OCI-LY3 (cell line): ENCODE measurements around the gene ARHGAP26.

ENCODE experiments used
- H2AFZ ChIP-seq: fragments of 200-600, 300-600 bp; shearing (Covaris generic); 2 replicates; pipeline ENCODE4 v1.6.0; 2014; ENCODE audit warnings: antibody characterized with exemption, low read depth, low read length
- H3K27ac ChIP-seq: fragments of 200-600, 300-600 bp; sonication (generic); 2 replicates; pipeline ENCODE4 v1.5.1; 2014; ENCODE audit warnings: mild to moderate bottlenecking, low read length, moderate library complexity, mixed read lengths
- H3K27me3 ChIP-seq: fragments of 200-600, 300-600 bp; sonication (generic); 2 replicates; pipeline ENCODE4 v1.6.1; 2014; ENCODE audit warnings: low read depth, low read length, mixed read lengths
- H3K36me3 ChIP-seq: fragments of 200-600, 300-600 bp; sonication (generic); replicated peaks from 2 replicates; pipeline ENCODE3; 2014; ENCODE audit warnings: low read depth, low read length, mixed read lengths
- H3K4me1 ChIP-seq: fragments of 300-600, 200-600 bp; sonication (generic); 2 replicates; pipeline ENCODE4 v1.6.1; 2014; ENCODE audit warnings: low read length, mixed read lengths
- H3K4me2 ChIP-seq: fragments of 200-600, 300-600 bp; sonication (generic); 2 replicates; pipeline ENCODE4 v1.6.1; 2014; ENCODE audit warnings: low read length, mixed read lengths
- H3K4me3 ChIP-seq: fragments of 300-600, 200-600 bp; sonication (generic); 2 replicates; pipeline ENCODE4 v1.5.1; 2014; ENCODE audit warnings: antibody characterized with exemption, mild to moderate bottlenecking, low read length, moderate library complexity
- H3K79me2 ChIP-seq: fragments of 300-600, 200-600 bp; shearing (Covaris generic); 2 replicates; pipeline ENCODE4 v1.6.1; 2014; ENCODE audit warnings: mild to moderate bottlenecking, low read length, mixed read lengths
- H3K9ac ChIP-seq: fragments of 300-600, 200-600 bp; shearing (Covaris generic); 2 replicates; pipeline ENCODE4 v1.6.0; 2014; ENCODE audit warnings: mild to moderate bottlenecking, low read length, moderate library complexity
- H3K9me3 ChIP-seq: fragments of 200-600, 300-600 bp; shearing (Covaris generic); 2 replicates; pipeline ENCODE4 v1.6.1; 2014; ENCODE audit warnings: low read length, mixed read lengths; ENCODE audit not compliant: insufficient read depth
- H4K20me1 ChIP-seq: fragments of 200-600, 300-600 bp; sonication (generic); 2 replicates; pipeline ENCODE4 v1.6.1; 2016; ENCODE audit warnings: low read length, mixed read lengths; ENCODE audit not compliant: insufficient read depth
- EZH2phosphoT487 ChIP-seq: fragments of 200-600 bp; shearing (Covaris generic); IDR thresholded peaks from 2 replicates; pipeline ENCODE4 v1.6.1; 2018; ENCODE audit warnings: antibody characterized with exemption, mixed run types, low read depth
- TF ChIP-seq, protein P1 (sequence below): fragments of 200-600, 300-600 bp; sonication (generic); IDR thresholded peaks from 2 replicates; pipeline ENCODE4 v1.5.1; 2014; ENCODE audit warnings: antibody characterized with exemption, low read length, low read depth

Gene ARHGAP26

DNA sequence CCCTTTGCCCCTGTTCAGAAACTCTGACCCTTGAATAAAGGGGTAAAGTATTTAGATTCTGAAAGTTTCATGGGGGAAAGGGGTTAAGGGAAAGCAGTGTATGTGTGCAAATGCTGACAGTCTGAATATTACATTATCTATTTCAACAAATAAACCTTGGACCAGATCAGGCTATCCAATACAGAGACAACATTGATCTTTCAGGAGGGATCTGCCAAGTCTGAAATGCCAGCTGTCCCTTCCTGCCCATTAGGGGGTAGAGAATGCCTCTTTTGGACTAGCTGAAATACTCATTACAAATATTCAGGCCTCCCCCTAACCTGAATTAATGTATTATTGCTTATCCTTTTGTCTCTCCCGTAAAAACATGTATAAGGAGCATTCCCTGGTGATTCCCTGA is 413.8 kb downstream of the ARHGAP26 start:
- peak overlapping the region; percentile 82 for H3K4me2 ChIP-seq

DNA sequence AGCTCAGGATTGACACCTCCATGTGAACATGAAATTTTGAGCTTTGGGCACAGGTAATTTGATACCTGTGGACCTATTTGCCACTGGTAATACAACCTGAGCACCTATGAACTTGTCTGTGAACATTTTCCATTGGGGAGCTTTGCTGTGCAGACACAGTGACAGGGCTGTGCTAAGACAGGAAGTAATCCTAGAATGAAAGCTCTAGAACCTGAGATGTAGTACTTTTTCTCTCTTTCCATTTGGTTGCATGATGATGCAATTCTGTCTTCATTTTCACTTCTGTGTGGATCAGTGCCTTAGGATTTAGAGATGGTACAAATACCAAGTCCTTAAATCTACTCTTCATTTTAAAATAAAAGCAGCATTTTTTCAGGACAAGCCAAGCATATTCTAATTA is 416.4 kb downstream of the ARHGAP26 start:
- Histone ChIP-seq H3K4me2 (no peak overlapping the region), H3K9ac (no peak overlapping the region), H3K36me3 (no peaks in the 10 kb centered on the region), H3K9me3 (peaks cover 5% of the 10 kb centered on the region; the same call in 1 of the 2 replicates), H3K4me1 (peaks cover 35% of the 10 kb centered on the region), H4K20me1 (no peaks in the 10 kb centered on the region), H3K79me2 (no peaks in the 10 kb centered on the region), H2AFZ (no peak overlapping the region), H3K27ac (no peak overlapping the region), H3K4me3 (no peak overlapping the region), H3K27me3 (no peaks in the 10 kb centered on the region)
- TF ChIP-seq, protein P1, sequence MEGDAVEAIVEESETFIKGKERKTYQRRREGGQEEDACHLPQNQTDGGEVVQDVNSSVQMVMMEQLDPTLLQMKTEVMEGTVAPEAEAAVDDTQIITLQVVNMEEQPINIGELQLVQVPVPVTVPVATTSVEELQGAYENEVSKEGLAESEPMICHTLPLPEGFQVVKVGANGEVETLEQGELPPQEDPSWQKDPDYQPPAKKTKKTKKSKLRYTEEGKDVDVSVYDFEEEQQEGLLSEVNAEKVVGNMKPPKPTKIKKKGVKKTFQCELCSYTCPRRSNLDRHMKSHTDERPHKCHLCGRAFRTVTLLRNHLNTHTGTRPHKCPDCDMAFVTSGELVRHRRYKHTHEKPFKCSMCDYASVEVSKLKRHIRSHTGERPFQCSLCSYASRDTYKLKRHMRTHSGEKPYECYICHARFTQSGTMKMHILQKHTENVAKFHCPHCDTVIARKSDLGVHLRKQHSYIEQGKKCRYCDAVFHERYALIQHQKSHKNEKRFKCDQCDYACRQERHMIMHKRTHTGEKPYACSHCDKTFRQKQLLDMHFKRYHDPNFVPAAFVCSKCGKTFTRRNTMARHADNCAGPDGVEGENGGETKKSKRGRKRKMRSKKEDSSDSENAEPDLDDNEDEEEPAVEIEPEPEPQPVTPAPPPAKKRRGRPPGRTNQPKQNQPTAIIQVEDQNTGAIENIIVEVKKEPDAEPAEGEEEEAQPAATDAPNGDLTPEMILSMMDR, result no peak
- TF ChIP-seq EZH2phosphoT487, result no peak

More for the DNA sequence above, 413.8 kb downstream of the ARHGAP26 start:
- Histone ChIP-seq H3K36me3 (no peaks in the 10 kb centered on the region), H3K27me3 (no peaks in the 10 kb centered on the region), H4K20me1 (no peaks in the 10 kb centered on the region), H3K4me1 (peaks cover 35% of the 10 kb centered on the region), H3K9me3 (no peaks in the 10 kb centered on the region), H3K27ac (no peak overlapping the region), H3K4me3 (no peak overlapping the region), H2AFZ (peak overlapping the region; percentile 89; the same call in 1 of the 2 replicates), H3K9ac (peak overlapping the region; percentile 44; the same call in 1 of the 2 replicates), H3K79me2 (no peaks in the 10 kb centered on the region)
- TF ChIP-seq, protein P1, result no peak
- no peak for TF ChIP-seq EZH2phosphoT487

DNA sequence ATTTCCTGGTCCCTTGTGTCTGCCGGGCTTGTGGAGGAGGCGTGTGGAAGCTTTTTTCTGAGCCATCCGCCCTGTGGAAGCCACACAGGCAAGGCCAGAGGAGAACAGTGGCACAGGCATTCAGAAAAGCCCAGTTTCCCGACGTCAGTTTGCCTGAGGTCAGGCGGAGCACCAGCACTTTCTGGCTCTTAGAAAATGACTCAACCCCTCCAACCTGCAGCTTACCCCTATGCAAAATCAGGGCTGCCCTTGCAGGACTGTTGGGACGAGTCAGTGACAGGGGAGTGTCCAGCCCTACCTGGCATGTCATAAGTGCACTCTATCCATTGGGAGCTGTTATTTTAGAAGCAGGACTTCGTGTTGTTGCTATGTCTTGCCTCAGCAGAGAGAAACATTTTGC is 417.3 kb downstream of the ARHGAP26 start:
- no peaks in the 10 kb centered on the region for H3K79me2 ChIP-seq
- TF ChIP-seq EZH2phosphoT487, result no peak
- TF ChIP-seq, protein P1, result no peak
- H2AFZ ChIP-seq, result no peak overlapping the region
- H3K4me2 ChIP-seq, result no peak overlapping the region
- H3K9ac ChIP-seq, result no peak overlapping the region
- H4K20me1 ChIP-seq, result no peaks in the 10 kb centered on the region
- H3K4me3 ChIP-seq, result no peak overlapping the region
- H3K36me3 ChIP-seq, result no peaks in the 10 kb centered on the region
- H3K27ac ChIP-seq, result no peak overlapping the region
- no peaks in the 10 kb centered on the region for H3K27me3 ChIP-seq
- peaks cover 29% of the 10 kb centered on the region for H3K4me1 ChIP-seq
- peaks cover 5% of the 10 kb centered on the region; the same call in 1 of the 2 replicates for H3K9me3 ChIP-seq

DNA sequence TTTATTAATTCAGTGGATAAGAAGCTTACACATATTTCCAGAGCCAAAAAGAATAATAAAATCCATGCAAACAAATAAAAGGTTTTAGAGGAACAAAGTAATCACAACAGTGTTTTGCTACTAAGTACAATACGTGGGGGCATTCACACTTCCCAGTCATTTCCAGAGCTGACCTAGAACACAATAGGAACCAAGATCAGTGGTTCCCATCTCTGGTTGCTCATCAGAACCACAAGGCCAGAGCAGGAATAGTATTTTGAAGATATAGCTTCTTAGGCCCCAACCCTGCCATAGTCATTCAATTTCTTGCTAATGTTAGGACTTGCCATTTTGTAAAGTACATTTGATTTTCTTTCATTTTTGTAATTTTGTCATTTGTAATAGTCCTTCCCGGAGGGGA is 417.9 kb downstream of the ARHGAP26 start:
- no peak for TF ChIP-seq EZH2phosphoT487
- TF ChIP-seq, protein P1, result no peak
- Histone ChIP-seq H3K36me3 (no peaks in the 10 kb centered on the region), H3K4me3 (no peak overlapping the region)

More for the DNA sequence above, 417.9 kb downstream of the ARHGAP26 start:
- no peaks in the 10 kb centered on the region for H3K27me3 ChIP-seq
- H3K79me2 ChIP-seq, result no peaks in the 10 kb centered on the region
- H3K4me1 ChIP-seq, result peaks cover 23% of the 10 kb centered on the region
- no peak overlapping the region for H3K4me2 ChIP-seq
- no peak overlapping the region for H3K27ac ChIP-seq
- no peaks in the 10 kb centered on the region for H4K20me1 ChIP-seq
- H2AFZ ChIP-seq, result no peak overlapping the region
- H3K9ac ChIP-seq, result no peak overlapping the region
- H3K9me3 ChIP-seq, result peaks cover 5% of the 10 kb centered on the region; the same call in 1 of the 2 replicates
